Motor neuron (in vitro differentiated cells): ENCODE results near the gene BLID. TPM values are rescaled to one million over a fixed set of nuclear protein-coding genes. Genes with fewer than 3 reads are reported as not detected.

Source experiments
- ATAC-seq, 8 experiments: fragments of 200-7000 bp; cut with Tn5 transposase; replicated peaks in 6 of 8; 2 replicates each; pipeline ENCODE4 v1.8.0; 2021; ENCODE audit warnings: mild to moderate bottlenecking in 8 of 8, moderate library complexity in 8 of 8
- H3K27ac ChIP-seq, 2 donors: fragments of 250-450 bp; sonication (Bioruptor Pico); 2 replicates each; pipeline ENCODE4 v1.9.0; 2021; ENCODE audit warnings: antibody characterized with exemption in 2 of 2, mild to moderate bottlenecking in 2 of 2, moderate library complexity in 1 of 2
- H3K4me1 ChIP-seq, 2 donors: fragments of 250-450 bp; sonication (Bioruptor Pico); replicated peaks in 1 of 2; 2 replicates each; pipeline ENCODE4 v1.6.1; 2021; ENCODE audit warnings: antibody characterized with exemption in 2 of 2, mild to moderate bottlenecking in 2 of 2, moderate library complexity in 1 of 2
- H3K4me3 ChIP-seq, 5 donors: fragments of 250-450 bp; sonication (Bioruptor Pico); 2 replicates each; pipeline ENCODE4 v1.9.0; 2021; ENCODE audit warnings: antibody characterized with exemption in 5 of 5, mild to moderate bottlenecking in 5 of 5, moderate library complexity in 4 of 5
- WGBS, 10 experiments: fragments of 450-650 bp; shearing (Covaris generic); methylation state at CpG; one replicate each; pipeline ENCODE4 v1.0.0; 2022; 5-methylcytosine and 5-hydroxymethylcytosine counted together
- in situ Hi-C, 9 experiments: fragments of 400-800 bp; cut with MboI; loops; one replicate each; pipeline ENCODE4 v1.15.0; 2021; ENCODE audit warnings: low sequenced_read_pairs in 9 of 9, low pct_unique_long_range_greater_than_20kb in 2 of 9; ENCODE audit not compliant: unreplicated experiment in 9 of 9
- total RNA-seq, 8 experiments: library from RNA; unstranded; fragments of 300-600 nt; gene quantifications; 2 replicates each; pipeline versions ENCODE4 v1.2.3 to v1.2.4, GENCODE V29; 2022

The BLID gene
- total RNA-seq: 1 to 10 TPM in 4 of 8 experiments, under 1 TPM in 4; 0.25 to 7.3 (median 1.4) TPM

- in situ Hi-C loops: loop anchor here in 2 of 9 experiments (25.0 kb wide), 2 partner anchors 372 to 453 kb away; no protein-coding TSS in a partner anchor
- H3K4me3 ChIP-seq: no peak within 1 kb of the TSS
- ATAC-seq: peak; percentile 40 to 90 (median 60)
- WGBS, 10 experiments: 38 to 91% (median 72%) methylated on average over 4 to 10 of the region's 11 CpGs
- H3K27ac ChIP-seq: no peak within 1 kb of the TSS
- peaks cover 21 to 40% of the 10 kb centered on the region in 2 donors for H3K4me1 ChIP-seq
These were observed at the start of gene BLID for GRCh38 chr11:122115524-122116379. BLID (minus strand) TSS chr11:122116215; CDS start chr11:122115922, 293 bp downstream.

GRCh38 chr11:122163053-122163819 lies 47.2 kb upstream of the BLID start:
- in situ Hi-C loops: no loop called here
- Histone ChIP-seq H3K4me1 (peaks cover 29 to 59% of the 10 kb centered on the region in 2 donors), H3K27ac (no peak overlapping the region), H3K4me3 (no peak overlapping the region)
- no peak for ATAC-seq
- 31 to 100% (median 80%) methylated on average over 1 to 3 of the region's 3 CpGs; no CpG with 5 or more reads in 3 of the 10 experiments for WGBS, 10 experiments

- H3K4me1 ChIP-seq: peaks cover 30 to 59% of the 10 kb centered on the region in 2 donors
- in situ Hi-C loops: no loop called here
- WGBS, 10 experiments: 33 to 100% (median 90%) methylated on average over 1 to 2 of the region's 2 CpGs; no CpG with 5 or more reads in 3 of the 10 experiments
- no peak overlapping the region for H3K4me3 ChIP-seq
- ATAC-seq: no peak
- H3K27ac ChIP-seq: no peak overlapping the region
These were observed 46.1 kb upstream of the BLID start for GRCh38 chr11:122162095-122162494.

- Histone ChIP-seq H3K4me1 (peaks cover 30 to 53% of the 10 kb centered on the region in 2 donors), H3K27ac (no peak overlapping the region), H3K4me3 (no peak overlapping the region)
- in situ Hi-C loops: no loop called here
- WGBS, 10 experiments: 33 to 100% (median 90%) methylated on average over 1 to 5 of the region's 6 CpGs; no CpG with 5 or more reads in 1 of the 10 experiments
- no peak for ATAC-seq
These were observed 45.0 kb upstream of the BLID start for GRCh38 chr11:122160841-122161590.

- no peak overlapping the region for H3K4me3 ChIP-seq
- H3K27ac ChIP-seq: peak overlapping the region in 1 of 2 donors; percentile 60
- peak in 5 of 8 experiments; percentile 52 to 62 (median 60) for ATAC-seq
- 40 to 86% (median 70%) methylated on average over 1 to 2 of the region's 2 CpGs; no CpG with 5 or more reads in 4 of the 10 experiments for WGBS, 10 experiments
- H3K4me1 ChIP-seq: peaks cover 26 to 42% of the 10 kb centered on the region in 2 donors
- in situ Hi-C loops: no loop called here
These were observed 43.8 kb upstream of the BLID start for GRCh38 chr11:122159861-122160260.

GRCh38 chr11:122159173-122159721 lies 43.2 kb upstream of the BLID start:
- Histone ChIP-seq H3K27ac (peak overlapping the region; percentile 12 to 60), H3K4me3 (peak overlapping the region in 2 of 5 donors; percentile 2 to 15), H3K4me1 (peaks cover 22 to 36% of the 10 kb centered on the region in 2 donors)
- 7 to 53% (median 18%) methylated on average over 1 to 10 of the region's 12 CpGs; no CpG with 5 or more reads in 1 of the 10 experiments for WGBS, 10 experiments
- peak; percentile 49 to 91 (median 76) for ATAC-seq
- in situ Hi-C loops: no loop called here

- WGBS, 10 experiments: 0 to 100% (median 68%) methylated on average over 1 to 4 of the region's 4 CpGs; no CpG with 5 or more reads in 2 of the 10 experiments
- Histone ChIP-seq H3K4me1 (peaks cover 22 to 32% of the 10 kb centered on the region in 2 donors), H3K4me3 (no peak overlapping the region), H3K27ac (no peak overlapping the region)
- ATAC-seq: peak in 2 of 8 experiments; percentile 19 to 24
- in situ Hi-C loops: no loop called here
These were observed 42.2 kb upstream of the BLID start for GRCh38 chr11:122158171-122158570.

- no peak overlapping the region for H3K4me3 ChIP-seq
- H3K27ac ChIP-seq: no peak overlapping the region
- 9 to 100% (median 93%) methylated on average over 1 to 4 of the region's 4 CpGs for WGBS, 10 experiments
- ATAC-seq: peak in 3 of 8 experiments; percentile 11 to 40 (median 14)
- H3K4me1 ChIP-seq: peaks cover 22 to 32% of the 10 kb centered on the region in 2 donors
- in situ Hi-C loops: no loop called here
These were observed 41.7 kb upstream of the BLID start for GRCh38 chr11:122157653-122158161.

- Histone ChIP-seq H3K27ac (no peak overlapping the region), H3K4me1 (peaks cover 22 to 32% of the 10 kb centered on the region in 2 donors), H3K4me3 (no peak overlapping the region)
- peak in 2 of 8 experiments; percentile 17 to 30 for ATAC-seq
- 33 to 100% (median 84%) methylated on average over 1 to 7 of the region's 7 CpGs for WGBS, 10 experiments
- in situ Hi-C loops: no loop called here
These were observed 40.9 kb upstream of the BLID start for GRCh38 chr11:122156940-122157382.

- no peak for ATAC-seq
- H3K4me1 ChIP-seq: peaks cover 22 to 28% of the 10 kb centered on the region in 2 donors
- no peak overlapping the region for H3K4me3 ChIP-seq
- in situ Hi-C loops: no loop called here
- no peak overlapping the region for H3K27ac ChIP-seq
- 88 to 100% (median 94%) methylated on average over 3 to 14 of the region's 14 CpGs for WGBS, 10 experiments
These were observed 39.9 kb upstream of the BLID start for GRCh38 chr11:122155765-122156527.

GRCh38 chr11:122154994-122155393 lies 39.0 kb upstream of the BLID start:
- peaks cover 17 to 18% of the 10 kb centered on the region in 2 donors for H3K4me1 ChIP-seq
- 92 to 100% (median 100%) methylated on average over 1 of the region's 1 CpG; no CpG with 5 or more reads in 3 of the 10 experiments for WGBS, 10 experiments
- no peak for ATAC-seq
- in situ Hi-C loops: no loop called here
- no peak overlapping the region for H3K27ac ChIP-seq
- H3K4me3 ChIP-seq: no peak overlapping the region
